IPS-18c (cell line): ENCODE results near the gene KRTAP20-3.

Experiments used
- H3K4me3 ChIP-seq: 2 replicates; pipeline ENCODE4 v1.7.0; 2013; ENCODE audit warnings: low read depth, mild to moderate bottlenecking, low read length, moderate library complexity; ENCODE audit not compliant: insufficient read depth
- H3K9me3 ChIP-seq: one replicate; pipeline ENCODE4 v1.6.1; 2013; ENCODE audit warnings: mild to moderate bottlenecking, low read length, moderate library complexity; ENCODE audit not compliant: control insufficient read depth, insufficient read depth

KRTAP20-3 gene

DNA sequence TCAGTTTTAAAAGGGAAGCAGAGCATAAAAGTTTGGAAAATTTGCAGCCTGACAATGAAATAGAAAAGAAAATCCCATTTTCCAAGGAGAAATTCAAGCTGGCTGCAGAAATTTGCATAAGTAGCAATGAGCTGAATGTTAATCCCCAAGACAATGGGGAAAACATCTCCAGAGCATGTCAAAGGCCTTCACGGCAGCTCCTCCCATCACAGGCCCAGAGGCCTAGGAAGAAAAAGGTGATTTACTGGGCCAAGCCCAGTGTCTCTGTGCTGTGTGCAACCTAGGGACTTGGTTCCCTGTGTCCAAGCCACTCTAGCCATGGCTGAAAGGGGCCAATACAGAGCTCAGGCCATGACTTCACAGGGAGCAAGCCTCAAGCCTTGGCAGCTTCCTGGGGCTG lies 26.1 kb downstream of the KRTAP20-3 start:
- Histone ChIP-seq H3K4me3 (no peak overlapping the region), H3K9me3 (no peaks in the 10 kb centered on the region)

DNA sequence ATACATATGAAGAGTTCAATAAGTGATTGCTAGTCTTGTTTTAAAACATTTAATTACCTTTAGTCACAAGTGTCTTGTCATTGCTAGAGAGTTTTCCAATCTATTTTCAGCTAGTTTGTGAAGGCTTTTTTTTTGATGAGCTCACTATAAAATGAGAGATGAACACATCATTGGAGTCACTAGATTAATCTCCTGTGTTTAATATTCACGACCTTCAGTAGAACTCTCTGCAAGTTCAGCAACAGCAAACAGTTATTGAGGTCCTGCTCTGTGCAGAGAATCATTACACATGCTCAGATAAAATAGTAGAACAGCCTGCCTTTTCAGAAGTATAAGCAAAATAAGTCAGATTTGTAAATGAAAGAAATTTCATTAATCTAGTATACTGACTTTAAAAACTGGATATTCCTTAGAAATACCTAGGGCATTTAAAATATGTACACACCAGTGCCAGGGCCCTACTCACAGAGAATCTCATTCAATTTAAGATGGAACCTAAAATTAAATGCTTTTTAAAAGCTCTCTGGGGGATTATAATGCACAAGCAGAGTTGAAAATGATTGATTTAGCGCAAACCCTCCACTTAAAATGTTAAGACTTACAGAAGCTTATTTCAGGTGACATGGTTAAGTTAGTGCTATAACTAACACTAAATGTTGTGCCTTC lies 30.5 kb downstream of the KRTAP20-3 start:
- no peaks in the 10 kb centered on the region for H3K9me3 ChIP-seq
- H3K4me3 ChIP-seq, result no peak overlapping the region

DNA sequence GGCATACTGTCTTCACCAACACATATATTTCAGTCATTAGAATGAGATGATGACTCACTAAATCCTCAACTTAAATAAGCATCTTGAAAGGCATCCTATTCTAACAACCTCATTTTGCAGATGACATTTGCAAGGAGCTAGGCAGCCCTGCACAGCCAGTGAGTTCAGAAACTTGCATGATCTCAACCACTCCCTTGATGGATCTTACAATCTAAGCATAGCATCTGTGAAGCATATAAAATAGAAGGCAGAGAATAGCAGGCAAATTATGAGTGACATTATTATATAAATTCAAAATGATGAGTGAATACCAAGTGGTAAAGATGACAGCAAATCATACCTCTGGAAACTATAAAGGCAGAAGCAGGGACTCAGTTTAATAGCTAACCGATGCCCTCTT lies 31.6 kb downstream of the KRTAP20-3 start:
- H3K9me3 ChIP-seq, result no peaks in the 10 kb centered on the region
- no peak overlapping the region for H3K4me3 ChIP-seq

DNA sequence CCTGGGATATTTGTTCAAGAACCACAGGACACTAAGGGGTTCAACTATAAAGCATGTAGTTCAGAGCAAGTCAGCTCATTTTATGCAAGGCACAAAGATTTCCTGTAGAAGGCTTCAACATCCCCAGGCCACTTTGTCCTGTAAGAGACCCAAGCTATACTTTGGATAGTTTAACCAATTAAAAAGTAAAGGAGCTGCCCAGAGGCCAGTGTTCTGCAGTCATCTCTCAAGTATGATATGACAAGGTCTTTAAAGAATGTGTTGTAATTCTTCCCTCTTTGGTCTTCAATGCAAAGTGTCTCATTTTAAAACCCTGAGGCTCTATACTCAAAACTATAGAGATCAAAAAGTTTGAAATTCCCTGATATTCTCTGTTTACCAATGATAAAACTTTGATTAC lies 34.1 kb downstream of the KRTAP20-3 start:
- H3K9me3 ChIP-seq, result no peaks in the 10 kb centered on the region
- no peak overlapping the region for H3K4me3 ChIP-seq

DNA sequence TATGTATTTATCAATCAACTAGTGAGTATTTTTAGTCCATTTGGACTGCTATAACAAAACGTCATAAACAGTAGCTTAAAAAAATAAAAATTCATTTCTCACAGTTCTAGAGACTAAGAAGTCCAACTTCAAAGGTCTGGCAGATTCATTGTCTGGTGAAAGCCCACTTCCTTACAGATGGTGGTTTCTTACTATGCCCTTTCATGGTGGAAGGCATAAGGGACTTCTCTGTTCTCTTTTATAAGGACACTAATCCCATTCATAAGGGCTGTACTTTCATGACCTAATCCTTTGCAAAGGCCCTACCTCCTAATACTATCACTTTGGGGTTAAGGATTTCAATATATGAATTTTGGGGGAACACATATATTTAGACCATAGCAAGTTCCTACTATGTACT lies 37.9 kb downstream of the KRTAP20-3 start:
- no peak overlapping the region for H3K4me3 ChIP-seq
- H3K9me3 ChIP-seq, result no peaks in the 10 kb centered on the region

DNA sequence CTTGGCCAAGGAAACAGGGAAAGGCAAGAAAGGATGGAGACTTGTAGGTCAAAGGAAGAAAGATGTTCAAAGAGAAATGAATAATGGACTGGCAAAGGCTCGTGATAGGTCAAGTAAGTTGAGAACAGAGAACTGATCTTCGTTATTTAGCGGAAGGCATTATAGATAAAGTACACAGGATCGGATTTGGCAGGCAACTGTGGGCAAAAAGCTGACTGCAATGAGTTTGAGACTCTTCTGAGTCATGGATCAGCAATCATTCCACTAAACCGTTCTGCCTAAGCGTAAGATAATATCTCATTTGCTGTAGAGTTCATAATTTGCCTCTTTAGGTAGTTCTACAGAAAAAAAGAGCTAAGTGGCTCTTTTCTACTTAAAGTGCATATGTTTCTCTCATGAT lies 41.8 kb downstream of the KRTAP20-3 start:
- Histone ChIP-seq H3K4me3 (no peak overlapping the region), H3K9me3 (no peaks in the 10 kb centered on the region)

DNA sequence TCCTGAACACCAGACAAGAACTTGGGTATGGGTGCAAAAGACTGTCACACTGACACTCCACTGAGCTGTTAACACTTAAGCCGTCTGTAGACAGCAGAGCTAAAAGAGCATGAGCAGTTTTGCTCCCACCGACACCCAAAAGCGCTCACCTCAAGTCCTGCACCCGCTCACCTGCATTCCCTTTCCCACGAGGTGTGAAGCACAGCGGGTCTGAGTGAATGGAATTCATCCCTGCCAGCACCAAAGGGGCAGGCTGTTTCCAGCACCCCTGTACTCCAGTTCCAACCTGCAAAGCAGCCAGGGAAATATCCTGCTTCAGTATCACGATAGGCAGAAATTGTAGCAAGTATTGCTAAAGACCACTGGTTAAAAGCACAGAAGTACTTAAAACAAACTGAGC lies 47.2 kb downstream of the KRTAP20-3 start:
- Histone ChIP-seq H3K9me3 (no peaks in the 10 kb centered on the region), H3K4me3 (no peak overlapping the region)
